Measurements from ENCODE around the gene LRMDA. TPM values are rescaled to one million over a fixed set of nuclear protein-coding genes. Genes with fewer than 3 reads are reported as not detected.

LRMDA gene
- total RNA-seq, 4 donors from 2014 or later: 0.76 to 6.4 (median 1.3) TPM

GRCh38 chr10:76285515-76285914 is 854.1 kb downstream of the LRMDA start:
- TF ChIP-seq POLR2A (IDR thresholded peaks at IDR 0.05) (no peak), CTCF (IDR thresholded peaks at IDR 0.05) (no peak)
- no peak for DNase-seq (ENCODE audit: low spot score in 2 of 2)
- intact Hi-C loops (cut with DNase I; ENCODE audit: low total_unique reads): no loop called here
- no peak overlapping the region for H3K4me3 ChIP-seq (ENCODE audit: low read depth, poor library complexity, severe bottlenecking)
- WGBS, 2 donors: 76 to 83% methylated on average over 2 of the region's 2 CpGs

GRCh38 chr10:76286536-76286935 is 855.1 kb downstream of the LRMDA start:
- TF ChIP-seq POLR2A (IDR thresholded peaks at IDR 0.05): no peak
- no peak for TF ChIP-seq CTCF (IDR thresholded peaks at IDR 0.05)
- DNase-seq (ENCODE audit: low spot score in 2 of 2): no peak
- intact Hi-C loops (cut with DNase I; ENCODE audit: low total_unique reads): no loop called here
- no peak overlapping the region for H3K4me3 ChIP-seq (ENCODE audit: low read depth, poor library complexity, severe bottlenecking)
- 59 to 60% methylated on average over 1 of the region's 1 CpG for whole genome bisulfite sequencing, 2 donors

GRCh38 chr10:76287856-76288255 is 856.4 kb downstream of the LRMDA start:
- intact Hi-C loops (cut with DNase I; ENCODE audit: low total_unique reads): no loop called here
- DNase-seq (ENCODE audit: low spot score in 2 of 2): no peak
- 72% methylated on average over 3 of the region's 3 CpGs for WGBS, 2 donors
- no peak for TF ChIP-seq POLR2A (IDR thresholded peaks at IDR 0.05)
- TF ChIP-seq CTCF (IDR thresholded peaks at IDR 0.05): no peak
- no peak overlapping the region for H3K4me3 ChIP-seq (ENCODE audit: low read depth, poor library complexity, severe bottlenecking)

GRCh38 chr10:76291175-76291574 is 859.8 kb downstream of the LRMDA start:
- no peak overlapping the region for H3K4me3 ChIP-seq (ENCODE audit: low read depth, poor library complexity, severe bottlenecking)
- intact Hi-C loops (cut with DNase I; ENCODE audit: low total_unique reads): no loop called here
- no peak for DNase-seq (ENCODE audit: low spot score in 2 of 2)
- no peak for TF ChIP-seq POLR2A (IDR thresholded peaks at IDR 0.05)
- TF ChIP-seq CTCF (IDR thresholded peaks at IDR 0.05): no peak

GRCh38 chr10:76291885-76292284 is 860.5 kb downstream of the LRMDA start:
- WGBS, 2 donors: 89 to 93% methylated on average over 4 of the region's 4 CpGs
- H3K4me3 ChIP-seq (ENCODE audit: low read depth, poor library complexity, severe bottlenecking): no peak overlapping the region
- TF ChIP-seq POLR2A (IDR thresholded peaks at IDR 0.05) (no peak), CTCF (IDR thresholded peaks at IDR 0.05) (no peak)
- DNase-seq (ENCODE audit: low spot score in 2 of 2): no peak
- intact Hi-C loops (cut with DNase I; ENCODE audit: low total_unique reads): no loop called here

- DNase-seq (ENCODE audit: low spot score in 2 of 2): no peak
- TF ChIP-seq CTCF (IDR thresholded peaks at IDR 0.05) (no peak), POLR2A (IDR thresholded peaks at IDR 0.05) (no peak)
- 75 to 85% methylated on average over 3 of the region's 3 CpGs for WGBS, 2 donors
- no peak overlapping the region for H3K4me3 ChIP-seq (ENCODE audit: low read depth, poor library complexity, severe bottlenecking)
- intact Hi-C loops (cut with DNase I; ENCODE audit: low total_unique reads): no loop called here
Observed at GRCh38 chr10:76296957-76297356, 865.5 kb downstream of the LRMDA start.
